Measurements from ENCODE around the gene BATF.

BATF gene

GRCh38 chr14:75501080-75501479 is 21.2 kb upstream of the BATF start:
- no peak for DNase-seq

- no peak for DNase-seq
These were observed 17.9 kb upstream of the BATF start for GRCh38 chr14:75504411-75504810.

- no peak for DNase-seq
These were observed 15.3 kb upstream of the BATF start for GRCh38 chr14:75506930-75507329.

GRCh38 chr14:75510547-75510946 is 11.7 kb upstream of the BATF start:
- no peak for DNase-seq

GRCh38 chr14:75511201-75511600 is 11.1 kb upstream of the BATF start:
- DNase-seq: no peak

- DNase-seq: no peak
These were observed 8.2 kb upstream of the BATF start for GRCh38 chr14:75513911-75514672.

GRCh38 chr14:75514673-75515628 is 7.3 kb upstream of the BATF start:
- peak; percentile 60 for DNase-seq

- peak; percentile 18 for DNase-seq
These were observed 6.7 kb upstream of the BATF start for GRCh38 chr14:75515629-75515996.

- peak; percentile 76 for DNase-seq
These were observed 3.6 kb upstream of the BATF start for GRCh38 chr14:75518625-75519024.

- no peak for DNase-seq
These were observed 2.9 kb upstream of the BATF start for GRCh38 chr14:75519394-75519793.

GRCh38 chr14:75519826-75520728 is 2.2 kb upstream of the BATF start:
- DNase-seq: no peak

GRCh38 chr14:75520852-75521251 is 1.4 kb upstream of the BATF start:
- no peak for DNase-seq

GRCh38 chr14:75521415-75522199 is 662 bp upstream of the BATF start:
- no peak for DNase-seq

GRCh38 chr14:75522983-75523318 is 682 bp downstream of the BATF start:
- DNase-seq: no peak

GRCh38 chr14:75523771-75524171 is 1.5 kb downstream of the BATF start:
- DNase-seq: no peak

- no peak for DNase-seq
These were observed 3.7 kb downstream of the BATF start for GRCh38 chr14:75525969-75526368.

- DNase-seq: no peak
These were observed 5.3 kb downstream of the BATF start for GRCh38 chr14:75527449-75528163.

- DNase-seq: no peak
These were observed 9.0 kb downstream of the BATF start for GRCh38 chr14:75531256-75531655.

GRCh38 chr14:75531660-75532317 is 9.5 kb downstream of the BATF start:
- no peak for DNase-seq

GRCh38 chr14:75533791-75534555 is 11.7 kb downstream of the BATF start:
- DNase-seq: no peak

All from hematopoietic multipotent progenitor cell treated with erythropoietin and hydrocortisone succinate and interleukin-3 and kit ligand, for 6 days (in vitro differentiated cells).